Measurements from ENCODE around the gene IGIP. TPM values are rescaled to one million over a fixed set of nuclear protein-coding genes. Genes with fewer than 3 reads are reported as not detected.

Gene IGIP
- polyA plus RNA-seq, 1 donor (not counting 4 experiments of a cell fraction or from before 2014, with no cell fraction given) = 1.5 TPM

- peaks cover 2% of the 10 kb centered on the region for H3K79me2 ChIP-seq (ENCODE audit: control insufficient read depth, insufficient read depth, low read length)
- H3K4me1 ChIP-seq (ENCODE audit: control insufficient read depth, extremely low read depth, insufficient read depth, low read length) = peaks cover 11% of the 10 kb centered on the region
- FAIRE-seq (no peak), DNase-seq (ENCODE audit: low read depth, low spot score) (no peak)
- H3K4me2 ChIP-seq (ENCODE audit: control insufficient read depth, extremely low read depth, insufficient read depth, low read depth, low read length) = no peak overlapping the region
- TF ChIP-seq EZH2 (IDR thresholded peaks at IDR 0.05; ENCODE audit: low read length) (no peak), CTCF (optimal IDR thresholded peaks at IDR 0.05 in 1 of 3, IDR thresholded peaks at IDR 0.05 in 1 of 3, conservative IDR thresholded peaks at IDR 0.05 in 1 of 3; ENCODE audit: extremely low read depth in 1 of 3, insufficient read depth in 2 of 3, low read length in 3 of 3) (no peak)
- dilution Hi-C loops (cut with MboI; ENCODE audit: extremely low pct_ligation_motif_present, low sequenced_read_pairs) = loop anchor here (25.0 kb wide), 1 partner anchor 112 kb away; no protein-coding TSS in a partner anchor
- H3K27ac ChIP-seq (ENCODE audit: control insufficient read depth, insufficient read depth, low read length) = no peak overlapping the region
- H3K4me3 ChIP-seq (ENCODE audit: control insufficient read depth in 2 of 3, extremely low read depth in 1 of 3, insufficient read depth in 2 of 3, low read depth in 1 of 3, low read length in 3 of 3) = no peak overlapping the region
- no peak overlapping the region for H2AFZ ChIP-seq (ENCODE audit: control insufficient read depth, low read length)
- H4K20me1 ChIP-seq (ENCODE audit: control insufficient read depth, extremely low read depth, insufficient read depth, low read length) = no peaks in the 10 kb centered on the region
- no peaks in the 10 kb centered on the region for H3K9me1 ChIP-seq (ENCODE audit: control insufficient read depth, extremely low read depth, insufficient read depth, low read length)
- H3K36me3 ChIP-seq (ENCODE audit: control insufficient read depth in 2 of 2, extremely low read depth in 1 of 2, insufficient read depth in 2 of 2, low read length in 2 of 2) = no peaks in the 10 kb centered on the region
- H3K27me3 ChIP-seq (ENCODE audit: control insufficient read depth, extremely low read depth, insufficient read depth, low read length) = no peaks in the 10 kb centered on the region
- no peak overlapping the region for H3K9ac ChIP-seq (ENCODE audit: control insufficient read depth, extremely low read depth, insufficient read depth, low read length)
- no peaks in the 10 kb centered on the region for H3K9me3 ChIP-seq (ENCODE audit: control insufficient read depth, low read depth, low read length)
Measured at GRCh38 chr5:140174014-140174413, 48.3 kb downstream of the IGIP start.

GRCh38 chr5:140174465-140175366, 49.0 kb downstream of the IGIP start, which contains the start of gene CYSTM1:
Gene CYSTM1 (plus strand): TSS chr5:140175188. CDS start chr5:140194466, 19,278 bp downstream.
- H3K4me1 ChIP-seq (ENCODE audit: control insufficient read depth, extremely low read depth, insufficient read depth, low read length) = peaks cover 11% of the 10 kb centered on the region
- H3K36me3 ChIP-seq (ENCODE audit: control insufficient read depth in 2 of 2, extremely low read depth in 1 of 2, insufficient read depth in 2 of 2, low read length in 2 of 2) = no peaks in the 10 kb centered on the region
- DNase-seq (ENCODE audit: low read depth, low spot score) = peak; percentile 85
- no peaks in the 10 kb centered on the region for H4K20me1 ChIP-seq (ENCODE audit: control insufficient read depth, extremely low read depth, insufficient read depth, low read length)
- dilution Hi-C loops (cut with MboI; ENCODE audit: extremely low pct_ligation_motif_present, low sequenced_read_pairs) = loop anchor here (25.0 kb wide), 1 partner anchor 112 kb away; no protein-coding TSS in a partner anchor
- H3K27ac ChIP-seq (ENCODE audit: control insufficient read depth, insufficient read depth, low read length) = peak within 1 kb of the TSS; percentile 81
- peak within 1 kb of the TSS; percentile 96 for H2AFZ ChIP-seq (ENCODE audit: control insufficient read depth, low read length)
- H3K9me3 ChIP-seq (ENCODE audit: control insufficient read depth, low read depth, low read length) = no peaks in the 10 kb centered on the region
- FAIRE-seq = peak; percentile 26
- peaks cover 2% of the 10 kb centered on the region for H3K79me2 ChIP-seq (ENCODE audit: control insufficient read depth, insufficient read depth, low read length)
- no peak for TF ChIP-seq CTCF (optimal IDR thresholded peaks at IDR 0.05 in 1 of 3, IDR thresholded peaks at IDR 0.05 in 1 of 3, conservative IDR thresholded peaks at IDR 0.05 in 1 of 3; ENCODE audit: extremely low read depth in 1 of 3, insufficient read depth in 2 of 3, low read length in 3 of 3)
- no peak for TF ChIP-seq EZH2 (IDR thresholded peaks at IDR 0.05; ENCODE audit: low read length)
- peak within 1 kb of the TSS; percentile 99 for H3K4me2 ChIP-seq (ENCODE audit: control insufficient read depth, extremely low read depth, insufficient read depth, low read depth, low read length)
- H3K9ac ChIP-seq (ENCODE audit: control insufficient read depth, extremely low read depth, insufficient read depth, low read length) = peak within 1 kb of the TSS; percentile 94
- no peaks in the 10 kb centered on the region for H3K27me3 ChIP-seq (ENCODE audit: control insufficient read depth, extremely low read depth, insufficient read depth, low read length)
- no peaks in the 10 kb centered on the region for H3K9me1 ChIP-seq (ENCODE audit: control insufficient read depth, extremely low read depth, insufficient read depth, low read length)
- H3K4me3 ChIP-seq (ENCODE audit: control insufficient read depth in 2 of 3, extremely low read depth in 1 of 3, insufficient read depth in 2 of 3, low read depth in 1 of 3, low read length in 3 of 3) = peak within 1 kb of the TSS; percentile 81 to 96 (median 93)
